ENCODE measurements around the gene RAPGEF5. TPM values are rescaled to one million over a fixed set of nuclear protein-coding genes. Genes with fewer than 3 reads are reported as not detected.

The RAPGEF5 gene
- total RNA-seq, 1 donor from 2014 or later, result 5.8 TPM

GRCh38 chr7:22205631-22206030 is 151.3 kb downstream of the RAPGEF5 start:
- H3K36me3 ChIP-seq (ENCODE audit: control insufficient read depth, insufficient read depth, low read length), result no peaks in the 10 kb centered on the region
- no peaks in the 10 kb centered on the region for H3K27me3 ChIP-seq (ENCODE audit: control insufficient read depth, insufficient read depth, low read length)
- FAIRE-seq (no peak), DNase-seq (ENCODE audit: low read depth) (no peak)
- no peak overlapping the region for H3K4me3 ChIP-seq (ENCODE audit: low read depth, low read length)
- no peak for TF ChIP-seq CTCF (IDR thresholded peaks at IDR 0.05; ENCODE audit: insufficient read depth, low read length, severe bottlenecking)

- Histone ChIP-seq H3K4me3 (ENCODE audit: low read depth, low read length) (no peak overlapping the region), H3K27me3 (ENCODE audit: control insufficient read depth, insufficient read depth, low read length) (no peaks in the 10 kb centered on the region), H3K36me3 (ENCODE audit: control insufficient read depth, insufficient read depth, low read length) (no peaks in the 10 kb centered on the region)
- DNase-seq (ENCODE audit: low read depth) (no peak), FAIRE-seq (no peak)
- no peak for TF ChIP-seq CTCF (IDR thresholded peaks at IDR 0.05; ENCODE audit: insufficient read depth, low read length, severe bottlenecking)
Measured at GRCh38 chr7:22204312-22204711, 152.6 kb downstream of the RAPGEF5 start.

- FAIRE-seq (no peak), DNase-seq (ENCODE audit: low read depth) (no peak)
- Histone ChIP-seq H3K4me3 (ENCODE audit: low read depth, low read length) (no peak overlapping the region), H3K27me3 (ENCODE audit: control insufficient read depth, insufficient read depth, low read length) (no peaks in the 10 kb centered on the region), H3K36me3 (ENCODE audit: control insufficient read depth, insufficient read depth, low read length) (no peaks in the 10 kb centered on the region)
- TF ChIP-seq CTCF (IDR thresholded peaks at IDR 0.05; ENCODE audit: insufficient read depth, low read length, severe bottlenecking), result no peak
Measured at GRCh38 chr7:22202141-22202540, 154.8 kb downstream of the RAPGEF5 start.

DNA sequence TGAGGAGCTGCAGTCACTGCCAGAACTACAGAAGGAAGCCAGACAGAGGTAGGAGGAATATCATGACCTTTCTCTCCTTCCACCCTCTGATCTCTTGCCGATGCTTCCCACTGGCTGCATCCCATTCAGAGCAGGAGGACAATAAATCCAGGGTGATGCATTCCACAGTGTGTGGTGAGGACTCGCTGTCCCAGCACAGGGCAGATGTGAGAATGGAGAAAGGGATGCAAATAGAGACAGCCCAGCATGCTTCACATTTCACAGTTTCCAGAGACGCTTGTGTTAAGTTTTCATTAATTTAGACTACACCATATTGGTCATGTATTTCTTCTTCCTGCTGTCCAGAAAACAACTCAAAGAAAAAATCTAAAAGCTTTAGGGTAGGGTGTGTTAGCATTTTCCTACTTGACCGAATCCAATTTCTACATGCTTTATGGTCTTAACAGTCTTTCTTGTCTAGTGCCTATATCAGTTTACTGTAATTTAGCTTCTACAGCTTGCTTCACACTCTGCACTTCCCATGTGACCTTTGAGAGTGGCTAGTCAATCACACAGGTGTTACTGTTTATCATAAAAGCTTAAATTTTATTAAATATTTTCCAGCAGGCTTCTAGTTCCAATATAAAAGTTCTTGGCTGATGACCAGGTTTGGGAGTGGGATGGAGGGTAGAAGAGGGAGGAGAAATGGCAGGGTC is 155.6 kb downstream of the RAPGEF5 start:
- TF ChIP-seq CTCF (IDR thresholded peaks at IDR 0.05; ENCODE audit: insufficient read depth, low read length, severe bottlenecking), result no peak
- Histone ChIP-seq H3K36me3 (ENCODE audit: control insufficient read depth, insufficient read depth, low read length) (no peaks in the 10 kb centered on the region), H3K27me3 (ENCODE audit: control insufficient read depth, insufficient read depth, low read length) (no peaks in the 10 kb centered on the region), H3K4me3 (ENCODE audit: low read depth, low read length) (no peak overlapping the region)
- FAIRE-seq (no peak), DNase-seq (ENCODE audit: low read depth) (no peak)

- H3K27me3 ChIP-seq (ENCODE audit: control insufficient read depth, insufficient read depth, low read length), result no peaks in the 10 kb centered on the region
- no peak for FAIRE-seq
- no peak for TF ChIP-seq CTCF (IDR thresholded peaks at IDR 0.05; ENCODE audit: insufficient read depth, low read length, severe bottlenecking)
- H3K4me3 ChIP-seq (ENCODE audit: low read depth, low read length), result no peak overlapping the region
- no peak for DNase-seq (ENCODE audit: low read depth)
- no peaks in the 10 kb centered on the region for H3K36me3 ChIP-seq (ENCODE audit: control insufficient read depth, insufficient read depth, low read length)
Measured at GRCh38 chr7:22200777-22201176, 156.2 kb downstream of the RAPGEF5 start.

- Histone ChIP-seq H3K36me3 (ENCODE audit: control insufficient read depth, insufficient read depth, low read length) (no peaks in the 10 kb centered on the region), H3K4me3 (ENCODE audit: low read depth, low read length) (no peak overlapping the region), H3K27me3 (ENCODE audit: control insufficient read depth, insufficient read depth, low read length) (no peaks in the 10 kb centered on the region)
- DNase-seq (ENCODE audit: low read depth), result no peak
- FAIRE-seq, result no peak
- no peak for TF ChIP-seq CTCF (IDR thresholded peaks at IDR 0.05; ENCODE audit: insufficient read depth, low read length, severe bottlenecking)
Measured at GRCh38 chr7:22200238-22200637, 156.7 kb downstream of the RAPGEF5 start.

All from bronchial epithelial cell (primary cell).